GM23248 (cell line): Measurements from ENCODE around the gene DNHD1.

ENCODE experiments used
- EZH2 ChIP-seq: fragments of 200-600 bp; sonication (generic); IDR thresholded peaks from 2 replicates; pipeline ENCODE4 v1.6.1; 2018; ENCODE audit warnings: antibody characterized with exemption, mild to moderate bottlenecking; ENCODE audit not compliant: insufficient read depth, poor library complexity, severe bottlenecking
- EZH2phosphoT487 ChIP-seq: fragments of 200-600 bp; sonication (generic); IDR thresholded peaks from 2 replicates; pipeline ENCODE4 v1.6.1; 2018; ENCODE audit warnings: antibody characterized with exemption, moderate library complexity, mild to moderate bottlenecking, low read depth; ENCODE audit not compliant: insufficient read depth

- TF ChIP-seq EZH2 (no peak), EZH2phosphoT487 (no peak)
These were observed 49.0 kb downstream of the DNHD1 start for GRCh38 chr11:6545917-6546605.
